SK-N-SH (cell line): ENCODE data around the gene ZNF567.

Source experiments
- CHD2 ChIP-seq: fragments of 150-350 bp; IDR thresholded peaks from 2 replicates; pipeline ENCODE4 v1.6.1; 2018; ENCODE audit warnings: low read length; ENCODE audit not compliant: partially characterized antibody
- CTCF ChIP-seq: fragments of 200-600 bp; sonication (generic); IDR thresholded peaks from 2 replicates; pipeline ENCODE4 v1.6.1; 2017; ENCODE audit warnings: antibody characterized with exemption, mild to moderate bottlenecking, moderate library complexity
- EZH2phosphoT487 ChIP-seq: fragments of 200-600 bp; sonication (generic); IDR thresholded peaks from 2 replicates; pipeline ENCODE4 v1.6.1; 2017; ENCODE audit warnings: low read depth, mixed run types, mild to moderate bottlenecking, antibody characterized with exemption, moderate library complexity, borderline replicate concordance
- FOXM1 ChIP-seq: IDR thresholded peaks from 2 replicates; pipeline ENCODE4 v1.4.0; 2012; ENCODE audit warnings: low read depth, mild to moderate bottlenecking
- JUND ChIP-seq: IDR thresholded peaks from 2 replicates; pipeline ENCODE4 v1.4.0; 2012
- RAD21 ChIP-seq: IDR thresholded peaks from 2 replicates; pipeline ENCODE4 v1.6.1; 2012; ENCODE audit warnings: mild to moderate bottlenecking, low read length
- TAF1 ChIP-seq: IDR thresholded peaks from 2 replicates; pipeline ENCODE4 v1.6.1; 2012; ENCODE audit warnings: low read depth, mild to moderate bottlenecking, low read length, moderate library complexity, borderline replicate concordance
- TF ChIP-seq, protein P1 (sequence below): IDR thresholded peaks from 2 replicates; pipeline ENCODE4 v1.4.0; 2012; ENCODE audit warnings: low read depth

- TF ChIP-seq, protein P1, sequence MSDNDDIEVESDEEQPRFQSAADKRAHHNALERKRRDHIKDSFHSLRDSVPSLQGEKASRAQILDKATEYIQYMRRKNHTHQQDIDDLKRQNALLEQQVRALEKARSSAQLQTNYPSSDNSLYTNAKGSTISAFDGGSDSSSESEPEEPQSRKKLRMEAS, result no peak
- TF ChIP-seq TAF1 (no peak), CTCF (no peak), FOXM1 (no peak), JUND (no peak), CHD2 (no peak), EZH2phosphoT487 (no peak), RAD21 (no peak)
Measured at GRCh38 chr19:36665832-36666231, 21.6 kb upstream of the ZNF567 start.
